Hepatocyte (in vitro differentiated cells): Measurements from ENCODE around the gene BROX. TPM values are rescaled to one million over a fixed set of nuclear protein-coding genes. Genes with fewer than 3 reads are reported as not detected.

Source experiments
- DNase-seq: peaks from one replicate; pipeline ENCODE4 v3.0.0-alpha.2; 2016; ENCODE audit warnings: low spot score
- H2AFZ ChIP-seq: fragments of 200-600 bp; sonication (generic); 2 replicates; pipeline ENCODE4 v1.6.0; 2016; ENCODE audit warnings: antibody characterized with exemption, mild to moderate bottlenecking
- H3K27ac ChIP-seq: fragments of 200-600 bp; sonication (generic); 2 replicates; pipeline ENCODE4 v1.5.1; 2016; ENCODE audit warnings: mild to moderate bottlenecking
- H3K27me3 ChIP-seq: fragments of 200-600 bp; sonication (generic); 2 replicates; pipeline ENCODE4 v1.6.1; 2016
- H3K36me3 ChIP-seq: fragments of 200-600 bp; sonication (generic); replicated peaks from 2 replicates; pipeline ENCODE4 v1.5.1; 2016; ENCODE audit warnings: low read depth; ENCODE audit not compliant: insufficient read depth
- H3K4me1 ChIP-seq: fragments of 200-600 bp; sonication (generic); 2 replicates; pipeline ENCODE4 v1.5.1; 2016; ENCODE audit warnings: mild to moderate bottlenecking, moderate library complexity; ENCODE audit not compliant: insufficient read depth
- H3K4me2 ChIP-seq: fragments of 200-600 bp; sonication (generic); 2 replicates; pipeline ENCODE4 v1.6.0; 2016
- H3K4me3 ChIP-seq: fragments of 200-600 bp; sonication (generic); 2 replicates; pipeline ENCODE4 v1.5.1; 2016; ENCODE audit warnings: mild to moderate bottlenecking
- H3K79me2 ChIP-seq: fragments of 200-600 bp; sonication (generic); 2 replicates; pipeline ENCODE4 v1.6.0; 2017; ENCODE audit warnings: mild to moderate bottlenecking
- H3K9me2 ChIP-seq: fragments of 200-600 bp; sonication (generic); replicated peaks from 2 replicates; pipeline ENCODE4 v1.6.0; 2017; ENCODE audit warnings: mild to moderate bottlenecking; ENCODE audit not compliant: insufficient read depth
- H3K9me3 ChIP-seq: fragments of 200-600 bp; sonication (generic); 2 replicates; pipeline ENCODE4 v1.5.1; 2016; ENCODE audit warnings: low read depth, mild to moderate bottlenecking
- H4K20me1 ChIP-seq: fragments of 200-600 bp; sonication (generic); 2 replicates; pipeline ENCODE4 v1.6.0; 2016; ENCODE audit warnings: mild to moderate bottlenecking; ENCODE audit not compliant: insufficient read depth, poor library complexity, severe bottlenecking
- CTCF ChIP-seq: fragments of 200-600 bp; sonication (generic); IDR thresholded peaks from 2 replicates; pipeline ENCODE4 v1.5.1; 2016; ENCODE audit warnings: antibody characterized with exemption, mild to moderate bottlenecking; ENCODE audit not compliant: poor library complexity
- EZH2 ChIP-seq: fragments of 200-600 bp; sonication (generic); IDR thresholded peaks from 2 replicates; pipeline ENCODE4 v1.6.1; 2016; ENCODE audit warnings: antibody characterized with exemption, mild to moderate bottlenecking, borderline replicate concordance
- EZH2phosphoT487 ChIP-seq: fragments of 200-600 bp; sonication (generic); IDR thresholded peaks from one replicate; pipeline ENCODE4 v1.6.1; 2018; ENCODE audit warnings: antibody characterized with exemption, mild to moderate bottlenecking, low read depth, moderate library complexity; ENCODE audit not compliant: unreplicated experiment, severe bottlenecking
- WGBS: methylation state at CpG from one replicate; pipeline ENCODE4 v1.1.6; 2016; ENCODE audit warnings: low lambda C conversion rate; ENCODE audit errors: missing lambda C conversion rate; 5-methylcytosine and 5-hydroxymethylcytosine counted together
- polyA plus RNA-seq: library from polyadenylated mRNA; unstranded; fragments of >200 nt; fragmentation: Nextera tagmentation; extraction: Ambion mirVana; gene quantifications from 2 replicates; pipeline ENCODE4 v1.2.1, GENCODE V29; 2016
- total RNA-seq: library from RNA; depleted of rRNA; stranded (reverse); fragments of >200 nt; gene quantifications from 2 replicates; pipeline ENCODE4 v1.2.3, GENCODE V29; 2014

BROX gene
- total and polyA plus RNA-seq, 2 experiments from 2014 or later: 19.4 to 53.8 TPM

GRCh38 chr1:222696741-222697140 lies 15.6 kb upstream of the BROX start:
- DNase-seq: no peak
- Histone ChIP-seq H3K4me3 (no peak overlapping the region), H3K4me1 (no peaks in the 10 kb centered on the region), H3K36me3 (no peaks in the 10 kb centered on the region), H3K4me2 (no peak overlapping the region), H3K27ac (no peak overlapping the region), H3K27me3 (no peaks in the 10 kb centered on the region), H3K9me2 (no peaks in the 10 kb centered on the region), H4K20me1 (no peaks in the 10 kb centered on the region), H2AFZ (no peak overlapping the region), H3K79me2 (peaks cover 8% of the 10 kb centered on the region), H3K9me3 (no peaks in the 10 kb centered on the region)
- no peak for TF ChIP-seq EZH2phosphoT487
- TF ChIP-seq CTCF: no peak
- no peak for TF ChIP-seq EZH2
- 97% methylated on average over 8 of the region's 8 CpGs for WGBS

GRCh38 chr1:222697203-222697602 lies 15.2 kb upstream of the BROX start:
- Histone ChIP-seq H3K79me2 (peaks cover 8% of the 10 kb centered on the region), H3K4me2 (no peak overlapping the region), H3K27me3 (no peaks in the 10 kb centered on the region), H3K4me1 (no peaks in the 10 kb centered on the region), H3K4me3 (no peak overlapping the region), H3K9me2 (no peaks in the 10 kb centered on the region), H3K27ac (no peak overlapping the region), H2AFZ (no peak overlapping the region), H4K20me1 (no peaks in the 10 kb centered on the region), H3K9me3 (no peaks in the 10 kb centered on the region), H3K36me3 (no peaks in the 10 kb centered on the region)
- no peak for DNase-seq
- TF ChIP-seq CTCF (no peak), EZH2phosphoT487 (no peak), EZH2 (no peak)
- 99% methylated on average over 2 of the region's 2 CpGs for WGBS

GRCh38 chr1:222697826-222698225 lies 14.5 kb upstream of the BROX start:
- Histone ChIP-seq H3K4me1 (no peaks in the 10 kb centered on the region), H3K36me3 (no peaks in the 10 kb centered on the region), H3K4me2 (no peak overlapping the region), H3K27ac (no peak overlapping the region), H3K9me2 (no peaks in the 10 kb centered on the region), H3K4me3 (no peak overlapping the region), H3K9me3 (no peaks in the 10 kb centered on the region), H3K79me2 (peaks cover 8% of the 10 kb centered on the region), H4K20me1 (no peaks in the 10 kb centered on the region), H3K27me3 (no peaks in the 10 kb centered on the region), H2AFZ (no peak overlapping the region)
- WGBS: 87% methylated on average over 2 of the region's 2 CpGs
- DNase-seq: no peak
- TF ChIP-seq CTCF: no peak
- no peak for TF ChIP-seq EZH2
- TF ChIP-seq EZH2phosphoT487: no peak

GRCh38 chr1:222702210-222702609 lies 10.2 kb upstream of the BROX start:
- Histone ChIP-seq H3K4me2 (no peak overlapping the region), H3K36me3 (no peaks in the 10 kb centered on the region), H3K9me3 (no peaks in the 10 kb centered on the region), H3K79me2 (peaks cover 47% of the 10 kb centered on the region), H3K4me3 (no peak overlapping the region), H3K9me2 (no peaks in the 10 kb centered on the region), H3K4me1 (no peaks in the 10 kb centered on the region), H2AFZ (no peak overlapping the region), H3K27me3 (no peaks in the 10 kb centered on the region), H4K20me1 (no peaks in the 10 kb centered on the region), H3K27ac (no peak overlapping the region)
- TF ChIP-seq EZH2phosphoT487 (no peak), CTCF (no peak), EZH2 (no peak)
- 77% methylated on average over 4 of the region's 4 CpGs for WGBS
- DNase-seq: no peak
